ENCODE measurements around the gene C12orf76. TPM values are rescaled to one million over a fixed set of nuclear protein-coding genes. Genes with fewer than 3 reads are reported as not detected.

Gene C12orf76
- total RNA-seq, 1 donor from 2014 or later: 22.2 TPM

DNA sequence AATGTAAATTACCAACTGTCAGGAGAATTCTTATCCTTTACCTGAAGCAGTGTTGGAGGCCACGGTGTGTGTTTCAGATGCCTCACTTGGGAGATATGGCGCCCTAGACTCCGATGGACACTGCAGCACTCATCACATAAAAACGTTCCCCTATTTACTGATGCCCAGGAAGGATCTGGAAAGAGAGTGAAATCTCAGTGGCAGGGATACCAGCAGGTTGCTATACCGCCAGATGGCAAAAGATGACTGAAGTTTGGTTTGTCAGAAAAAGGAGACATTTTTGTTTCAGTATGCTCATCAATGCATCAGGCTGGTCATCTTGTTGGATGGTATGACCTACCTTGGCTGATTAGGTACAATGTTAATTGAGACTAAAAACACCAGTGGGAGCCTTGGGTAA is 56.7 kb downstream of the C12orf76 start:
- TF ChIP-seq, protein P1, sequence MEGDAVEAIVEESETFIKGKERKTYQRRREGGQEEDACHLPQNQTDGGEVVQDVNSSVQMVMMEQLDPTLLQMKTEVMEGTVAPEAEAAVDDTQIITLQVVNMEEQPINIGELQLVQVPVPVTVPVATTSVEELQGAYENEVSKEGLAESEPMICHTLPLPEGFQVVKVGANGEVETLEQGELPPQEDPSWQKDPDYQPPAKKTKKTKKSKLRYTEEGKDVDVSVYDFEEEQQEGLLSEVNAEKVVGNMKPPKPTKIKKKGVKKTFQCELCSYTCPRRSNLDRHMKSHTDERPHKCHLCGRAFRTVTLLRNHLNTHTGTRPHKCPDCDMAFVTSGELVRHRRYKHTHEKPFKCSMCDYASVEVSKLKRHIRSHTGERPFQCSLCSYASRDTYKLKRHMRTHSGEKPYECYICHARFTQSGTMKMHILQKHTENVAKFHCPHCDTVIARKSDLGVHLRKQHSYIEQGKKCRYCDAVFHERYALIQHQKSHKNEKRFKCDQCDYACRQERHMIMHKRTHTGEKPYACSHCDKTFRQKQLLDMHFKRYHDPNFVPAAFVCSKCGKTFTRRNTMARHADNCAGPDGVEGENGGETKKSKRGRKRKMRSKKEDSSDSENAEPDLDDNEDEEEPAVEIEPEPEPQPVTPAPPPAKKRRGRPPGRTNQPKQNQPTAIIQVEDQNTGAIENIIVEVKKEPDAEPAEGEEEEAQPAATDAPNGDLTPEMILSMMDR (IDR thresholded peaks at IDR 0.05; ENCODE audit: unreplicated experiment): no peak
- H3K4me1 Mint-ChIP-seq: peaks cover 19% of the 10 kb centered on the region
- peaks cover 13% of the 10 kb centered on the region for H3K36me3 Mint-ChIP-seq
- H3K4me3 Mint-ChIP-seq: no peak overlapping the region
- H3K27me3 Mint-ChIP-seq (ENCODE audit: low read depth): no peaks in the 10 kb centered on the region
- H3K27ac Mint-ChIP-seq: no peak overlapping the region
- H3K9me3 Mint-ChIP-seq: no peaks in the 10 kb centered on the region
- DNase-seq (ENCODE audit: low spot score in 2 of 2, unreplicated experiment in 2 of 2): no peak

Other genes with a start within 250 kb of the C12orf76 start
- 3.7 to 4.3 TPM (median 4.1 TPM) in 3 replicates for gene TRPV4, start 215.1 kb downstream of the C12orf76 start, total RNA-seq
- 23.8 to 25.7 TPM (median 24.3 TPM) in 3 replicates for gene GLTP, start 168.0 kb downstream of the C12orf76 start, total RNA-seq
- 16.6 to 18.6 TPM (median 18.0 TPM) in 3 replicates for gene TCHP, start 148.2 kb downstream of the C12orf76 start, total RNA-seq
- gene GIT2, start 52.2 kb downstream of the C12orf76 start, total RNA-seq: 41.3 to 42.7 TPM (median 42.6 TPM) in 3 replicates
- gene ANKRD13A, start 49.1 kb downstream of the C12orf76 start, total RNA-seq: 25.1 to 28.1 TPM (median 27.6 TPM) in 3 replicates
- gene IFT81, start 75.8 kb upstream of the C12orf76 start, total RNA-seq: 24.4 to 25.5 TPM (median 24.7 TPM) in 3 replicates
- 179 to 186 TPM (median 182 TPM) in 3 replicates for gene ATP2A2, start 232.7 kb upstream of the C12orf76 start, total RNA-seq

All from mesothelial cell of epicardium (in vitro differentiated cells).